HepG2 (cell line): ENCODE data around the gene C2orf49. TPM values are rescaled to one million over a fixed set of nuclear protein-coding genes. Genes with fewer than 3 reads are reported as not detected.

Source experiments
- ATF7 ChIP-seq, 2 experiments: fragments of 450-650 bp in 1 of 2; sonication (generic) in 1 of 2; formaldehyde crosslinking in 1 of 2; IDR thresholded peaks; 2 replicates each; pipeline versions ENCODE4 v1.4.0 to v1.6.1; 2016 to 2020; ENCODE audit warnings: antibody characterized with exemption in 1 of 2, mild to moderate bottlenecking in 1 of 2, missing genetic modification reagents in 1 of 2
- CBFB ChIP-seq: sonication (generic); formaldehyde crosslinking; IDR thresholded peaks from 2 replicates; pipeline ENCODE4 v1.4.0; 2020; ENCODE audit warnings: missing genetic modification reagents
- FIP1L1 ChIP-seq: fragments of 200-400 bp; formaldehyde crosslinking; IDR thresholded peaks from 2 replicates; pipeline ENCODE4 v1.6.1; 2018; ENCODE audit warnings: low read depth, mild to moderate bottlenecking, low read length, moderate library complexity, borderline replicate concordance; ENCODE audit not compliant: insufficient read depth
- KLF13 ChIP-seq: sonication (generic); formaldehyde crosslinking; IDR thresholded peaks from 2 replicates; pipeline ENCODE4 v1.4.0; 2020; ENCODE audit warnings: mild to moderate bottlenecking, missing genetic modification reagents
- NFIC ChIP-seq: IDR thresholded peaks from 2 replicates; pipeline ENCODE4 v1.6.1; 2012; ENCODE audit warnings: mild to moderate bottlenecking, low read length, inconsistent platforms
- NFKB2 ChIP-seq: sonication (generic); formaldehyde crosslinking; IDR thresholded peaks from 2 replicates; pipeline ENCODE4 v1.4.0; 2020; ENCODE audit warnings: missing genetic modification reagents, borderline replicate concordance
- PITX1 ChIP-seq: sonication (generic); formaldehyde crosslinking; IDR thresholded peaks from 2 replicates; pipeline ENCODE4 v1.5.1; 2020; ENCODE audit warnings: mild to moderate bottlenecking, missing genetic modification reagents
- RBFOX2 ChIP-seq: fragments of 200-400 bp; formaldehyde crosslinking; IDR thresholded peaks from 2 replicates; pipeline ENCODE4 v1.6.1; 2017; ENCODE audit warnings: low read depth, mild to moderate bottlenecking, low read length
- SNAPC5 ChIP-seq: sonication (generic); formaldehyde crosslinking; IDR thresholded peaks from 2 replicates; pipeline ENCODE4 v1.8.1; 2023; ENCODE audit warnings: mild to moderate bottlenecking, missing genetic modification reagents, borderline replicate concordance
- SPEN ChIP-seq: sonication (generic); formaldehyde crosslinking; IDR thresholded peaks from 2 replicates; pipeline ENCODE4 v1.5.1; 2020; ENCODE audit warnings: low read depth, mild to moderate bottlenecking, missing genetic modification reagents
- TBX2 ChIP-seq: sonication (generic); formaldehyde crosslinking; IDR thresholded peaks from 2 replicates; pipeline ENCODE4 v1.5.0; 2020; ENCODE audit warnings: missing genetic modification reagents, mild to moderate bottlenecking, borderline replicate concordance
- ZFAT ChIP-seq: sonication (generic); formaldehyde crosslinking; conservative IDR thresholded peaks from 2 replicates; pipeline ENCODE4 v1.8.1; 2023; ENCODE audit warnings: missing genetic modification reagents, inconsistent platforms
- ZNF276 ChIP-seq: sonication (generic); formaldehyde crosslinking; IDR thresholded peaks from 2 replicates; pipeline ENCODE4 v1.4.0; 2020; ENCODE audit warnings: mild to moderate bottlenecking, low read depth, missing genetic modification reagents
- ZNF512B ChIP-seq: sonication (generic); formaldehyde crosslinking; IDR thresholded peaks from 2 replicates; pipeline ENCODE4 v1.5.1; 2020; ENCODE audit warnings: missing genetic modification reagents, mild to moderate bottlenecking, borderline replicate concordance
- ZNF883 ChIP-seq: sonication (generic); formaldehyde crosslinking; IDR thresholded peaks from 2 replicates; pipeline ENCODE4 v1.5.1; 2020; ENCODE audit warnings: mild to moderate bottlenecking, missing genetic modification reagents; ENCODE audit errors: not compliant biosample characterization
- polyA plus RNA-seq, 8 experiments: library from polyadenylated mRNA; depleted of rRNA in 3 of 8; stranded (reverse) in 7 of 8; unstranded in 1 of 8; fragments of >200 nt; fragmentation: Illumina TruSeq in 4 of 8; extraction: Trizol in 4 of 8; gene quantifications; 2 replicates each; pipeline versions ENCODE4 v1.2.1 to v1.2.3, GENCODE V29; 2011 to 2016; ENCODE audit warnings: low read depth in 4 of 8, missing spikeins in 1 of 8, mixed read lengths in 1 of 8; ENCODE audit not compliant: insufficient read depth in 1 of 8
- total RNA-seq, 5 experiments: library from RNA; depleted of rRNA; stranded (reverse); fragments of >200 nt; fragmentation: Illumina TruSeq; extraction: Trizol; gene quantifications; 2 replicates each; pipeline ENCODE4 v1.2.3, GENCODE V29; 2016; ENCODE audit warnings: low read depth in 1 of 5
- TF ChIP-seq, protein P1 (sequence below): sonication (generic); formaldehyde crosslinking; IDR thresholded peaks from 2 replicates; pipeline ENCODE4 v1.4.0; 2020; ENCODE audit warnings: missing genetic modification reagents
- TF ChIP-seq, protein P2 (sequence below): sonication (generic); formaldehyde crosslinking; IDR thresholded peaks from 2 replicates; pipeline ENCODE4 v1.4.0; 2020; ENCODE audit warnings: missing genetic modification reagents, borderline replicate concordance

Gene C2orf49
- total and polyA plus RNA-seq, 2 of the 13 experiments (the other 11 are each of a cell fraction or from before 2014, with no cell fraction given) = 24.7 to 28.8 TPM

DNA sequence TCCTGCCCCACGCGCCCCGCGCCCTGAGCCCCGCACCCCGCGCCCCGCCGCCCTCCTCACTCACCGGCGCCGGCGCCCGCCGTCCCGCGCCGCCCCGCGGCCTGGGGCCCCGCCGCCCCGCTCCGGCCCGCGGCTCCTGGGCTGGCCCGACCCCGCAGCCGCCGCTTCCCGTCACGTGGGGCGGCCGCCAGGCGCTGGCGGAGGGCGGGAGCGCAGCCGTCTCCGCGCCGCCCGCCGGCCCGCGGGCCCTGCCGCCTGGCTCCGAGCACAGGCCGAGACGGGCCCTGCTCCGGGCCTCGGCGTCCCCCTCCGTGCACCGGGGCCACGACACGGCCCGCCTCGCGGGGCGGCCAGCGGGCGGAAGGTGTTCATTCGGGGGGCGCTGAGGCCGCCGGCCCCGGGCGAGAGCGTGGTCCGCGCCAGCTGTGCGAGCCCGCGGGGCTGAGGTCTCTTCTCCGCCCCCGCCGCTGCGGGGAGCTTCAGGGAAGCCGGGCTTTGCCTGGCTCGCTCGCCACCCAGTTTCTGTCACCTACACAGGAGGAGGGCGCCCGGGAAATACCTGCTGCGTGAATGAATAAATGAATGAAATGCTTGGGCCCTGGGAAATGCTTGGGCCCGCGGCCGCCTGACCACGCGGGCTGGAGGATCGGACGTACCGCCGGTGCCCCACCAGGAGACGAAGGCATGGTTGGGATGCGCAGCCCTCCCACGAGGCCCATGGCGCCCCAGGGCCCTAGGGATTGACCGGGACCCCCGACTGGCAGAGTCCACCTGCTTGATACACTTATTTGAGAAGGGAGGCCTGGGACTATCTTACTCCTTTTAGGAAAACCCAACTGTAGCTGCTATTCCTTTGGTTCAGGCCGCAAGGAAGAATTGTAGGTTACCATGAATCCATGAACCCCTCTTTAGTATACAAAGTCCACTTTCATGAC lies 7.5 kb upstream of the C2orf49 start, which contains the start of gene TGFBRAP1 (continued):
- peak; percentile 68 for TF ChIP-seq PITX1 (CRISPR knock-in tag)
- peak; percentile 93 for TF ChIP-seq KLF13 (CRISPR knock-in tag)
- TF ChIP-seq ZNF276 (CRISPR knock-in tag) = 0 out of 2 replicates have a peak, but pooled peaks have one; percentile 80
- TF ChIP-seq SPEN (CRISPR knock-in tag) = peak; percentile 68
- peak; percentile 54; the same call in 1 of the 2 replicates for TF ChIP-seq TBX2 (CRISPR knock-in tag)
- TF ChIP-seq ZFAT (CRISPR knock-in tag) = peak; percentile 90; the same call in 1 of the 2 replicates
- TF ChIP-seq SNAPC5 (CRISPR knock-in tag) = 0 out of 2 replicates have a peak, but pooled peaks have one; percentile 66
- no peak for TF ChIP-seq ATF7 (IDR thresholded peaks at IDR 0.05)
- peak; percentile 20; the same call in 1 of the 2 replicates for TF ChIP-seq ATF7 (CRISPR knock-in tag; IDR thresholded peaks at IDR 0.05)
- TF ChIP-seq NFKB2 = peak; percentile 95; the same call in 1 of the 2 replicates
- TF ChIP-seq ZNF883 (CRISPR knock-in tag) = peak; percentile 68
- peak; percentile 18; the same call in 1 of the 2 replicates for TF ChIP-seq NFIC
- TF ChIP-seq, protein P1, sequence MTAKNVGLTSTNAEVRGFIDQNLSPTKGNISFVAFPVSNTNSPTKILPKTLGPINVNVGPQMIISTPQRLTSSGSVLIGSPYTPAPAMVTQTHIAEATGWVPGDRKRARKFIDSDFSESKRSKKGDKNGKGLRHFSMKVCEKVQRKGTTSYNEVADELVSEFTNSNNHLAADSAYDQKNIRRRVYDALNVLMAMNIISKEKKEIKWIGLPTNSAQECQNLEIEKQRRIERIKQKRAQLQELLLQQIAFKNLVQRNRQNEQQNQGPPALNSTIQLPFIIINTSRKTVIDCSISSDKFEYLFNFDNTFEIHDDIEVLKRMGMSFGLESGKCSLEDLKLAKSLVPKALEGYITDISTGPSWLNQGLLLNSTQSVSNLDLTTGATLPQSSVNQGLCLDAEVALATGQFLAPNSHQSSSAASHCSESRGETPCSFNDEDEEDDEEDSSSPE (CRISPR knock-in tag) = peak; percentile 29; the same call in 1 of the 2 replicates
- TF ChIP-seq FIP1L1 = 0 out of 2 replicates have a peak, but pooled peaks have one; percentile 63
- TF ChIP-seq, protein P2, sequence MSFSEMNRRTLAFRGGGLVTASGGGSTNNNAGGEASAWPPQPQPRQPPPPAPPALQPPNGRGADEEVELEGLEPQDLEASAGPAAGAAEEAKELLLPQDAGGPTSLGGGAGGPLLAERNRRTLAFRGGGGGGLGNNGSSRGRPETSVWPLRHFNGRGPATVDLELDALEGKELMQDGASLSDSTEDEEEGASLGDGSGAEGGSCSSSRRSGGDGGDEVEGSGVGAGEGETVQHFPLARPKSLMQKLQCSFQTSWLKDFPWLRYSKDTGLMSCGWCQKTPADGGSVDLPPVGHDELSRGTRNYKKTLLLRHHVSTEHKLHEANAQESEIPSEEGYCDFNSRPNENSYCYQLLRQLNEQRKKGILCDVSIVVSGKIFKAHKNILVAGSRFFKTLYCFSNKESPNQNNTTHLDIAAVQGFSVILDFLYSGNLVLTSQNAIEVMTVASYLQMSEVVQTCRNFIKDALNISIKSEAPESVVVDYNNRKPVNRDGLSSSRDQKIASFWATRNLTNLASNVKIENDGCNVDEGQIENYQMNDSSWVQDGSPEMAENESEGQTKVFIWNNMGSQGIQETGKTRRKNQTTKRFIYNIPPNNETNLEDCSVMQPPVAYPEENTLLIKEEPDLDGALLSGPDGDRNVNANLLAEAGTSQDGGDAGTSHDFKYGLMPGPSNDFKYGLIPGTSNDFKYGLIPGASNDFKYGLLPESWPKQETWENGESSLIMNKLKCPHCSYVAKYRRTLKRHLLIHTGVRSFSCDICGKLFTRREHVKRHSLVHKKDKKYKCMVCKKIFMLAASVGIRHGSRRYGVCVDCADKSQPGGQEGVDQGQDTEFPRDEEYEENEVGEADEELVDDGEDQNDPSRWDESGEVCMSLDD = peak; percentile 82; the same call in 1 of the 2 replicates
- peak; percentile 43; the same call in 1 of the 2 replicates for TF ChIP-seq CBFB (CRISPR knock-in tag)
- TF ChIP-seq RBFOX2 = peak; percentile 87
- TF ChIP-seq ZNF512B (CRISPR knock-in tag) = no peak
